Measurements from ENCODE around the gene RPL41.

Gene RPL41

DNA sequence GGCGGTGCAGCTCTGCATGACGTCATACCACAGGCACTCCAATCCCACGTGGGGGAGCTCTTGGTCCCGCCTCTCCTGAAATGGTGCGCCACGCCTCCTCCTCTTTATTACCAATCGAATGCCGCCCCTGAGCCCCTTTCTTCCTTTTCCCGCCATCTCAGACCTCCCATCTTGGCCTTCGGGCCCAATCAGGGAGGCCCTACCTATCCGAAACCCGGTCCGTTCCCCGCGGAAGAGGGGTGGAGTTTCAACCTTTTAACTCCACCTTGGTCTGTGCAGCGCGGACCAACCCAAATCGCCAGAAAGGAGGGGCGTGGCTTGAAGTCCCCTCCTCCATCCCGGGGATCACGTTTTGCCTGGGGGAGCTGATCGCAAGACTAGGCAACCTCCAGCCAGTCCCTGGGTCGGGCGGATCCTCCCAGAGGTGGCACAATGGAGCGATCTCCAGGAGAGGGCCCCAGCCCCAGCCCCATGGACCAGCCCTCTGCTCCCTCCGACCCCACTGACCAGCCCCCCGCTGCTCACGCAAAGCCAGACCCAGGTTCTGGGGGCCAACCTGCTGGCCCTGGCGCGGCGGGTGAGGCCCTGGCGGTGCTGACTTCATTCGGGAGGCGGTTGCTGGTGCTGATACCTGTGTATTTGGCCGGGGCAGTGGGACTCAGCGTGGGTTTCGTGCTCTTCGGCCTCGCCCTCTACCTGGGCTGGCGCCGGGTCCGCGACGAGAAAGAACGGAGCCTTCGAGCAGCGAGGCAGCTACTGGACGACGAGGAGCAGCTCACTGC, 11.6 kb downstream of the RPL41 start, which contains the start of gene ESYT1:
ESYT1 (plus strand) TSS at position 380 of the 782 bp plus-strand sequence; CDS start at position 433, 53 bp downstream.
- peak; percentile 100 for DNase-seq (ENCODE audit: low read depth, low spot score)

DNA sequence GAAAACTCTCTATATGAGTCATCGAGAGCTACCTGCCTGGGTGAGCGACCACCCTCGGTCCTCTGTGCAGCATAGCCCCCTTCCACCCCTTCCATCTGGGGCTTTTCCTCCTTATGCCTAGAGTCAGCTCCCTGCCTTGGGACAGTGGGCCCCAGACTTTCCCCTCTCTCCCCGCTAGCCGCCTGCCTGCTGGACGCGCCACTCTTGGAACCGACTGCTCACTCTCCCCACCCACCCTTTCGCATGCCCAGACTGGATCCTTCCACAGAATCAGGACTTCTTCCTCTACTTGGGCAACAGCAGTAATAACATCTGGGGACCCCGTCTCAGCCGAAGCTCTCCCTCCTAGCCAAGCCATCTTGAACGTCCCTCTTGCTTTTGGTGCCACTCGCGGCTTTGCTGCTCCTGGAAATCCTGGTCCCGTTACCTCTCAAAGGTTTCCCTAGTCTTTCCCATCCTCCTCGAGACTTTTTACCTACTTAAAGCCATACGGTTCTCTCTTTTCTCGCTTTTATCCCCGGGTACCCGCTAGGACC, 12.3 kb downstream of the RPL41 start:
- peak; percentile 57 for DNase-seq (ENCODE audit: low read depth, low spot score)

DNA sequence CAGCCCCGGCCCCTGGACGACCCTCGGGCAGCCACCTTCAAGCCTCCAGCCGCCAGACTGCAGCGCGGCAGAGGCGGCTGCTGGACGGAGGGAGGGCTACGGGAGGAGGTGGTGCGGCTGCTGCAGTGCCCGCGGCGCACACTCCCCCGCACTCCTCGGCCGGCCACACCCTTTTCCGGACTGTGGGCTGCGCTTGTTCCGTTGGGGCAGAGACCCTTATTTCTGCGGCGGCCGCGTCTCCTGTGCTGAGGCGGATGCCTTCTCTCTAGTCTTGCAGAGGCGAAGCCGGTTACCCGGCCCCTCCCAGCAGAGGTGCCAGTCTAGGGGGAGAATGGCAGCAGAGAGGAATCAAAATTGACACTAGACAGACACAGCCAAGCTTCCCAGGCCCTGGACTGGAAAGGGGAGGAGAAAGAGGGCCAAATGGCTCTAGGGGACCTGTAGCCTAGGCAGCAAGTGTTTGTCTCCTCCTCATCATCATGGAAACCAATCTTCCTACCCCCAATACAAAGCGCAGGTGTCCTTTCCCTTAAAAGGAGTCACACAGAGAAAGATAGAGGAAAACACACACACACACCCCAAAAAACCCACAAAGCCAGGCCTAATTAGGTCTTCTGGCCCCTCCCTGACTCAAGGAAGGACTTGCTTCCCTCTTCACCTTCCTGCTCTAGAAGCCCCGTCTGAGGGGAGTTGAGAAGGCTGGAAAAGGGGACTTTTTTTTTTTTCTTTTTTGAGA, 12.9 kb downstream of the RPL41 start:
- peak; percentile 75 for DNase-seq (ENCODE audit: low read depth, low spot score)

DNA sequence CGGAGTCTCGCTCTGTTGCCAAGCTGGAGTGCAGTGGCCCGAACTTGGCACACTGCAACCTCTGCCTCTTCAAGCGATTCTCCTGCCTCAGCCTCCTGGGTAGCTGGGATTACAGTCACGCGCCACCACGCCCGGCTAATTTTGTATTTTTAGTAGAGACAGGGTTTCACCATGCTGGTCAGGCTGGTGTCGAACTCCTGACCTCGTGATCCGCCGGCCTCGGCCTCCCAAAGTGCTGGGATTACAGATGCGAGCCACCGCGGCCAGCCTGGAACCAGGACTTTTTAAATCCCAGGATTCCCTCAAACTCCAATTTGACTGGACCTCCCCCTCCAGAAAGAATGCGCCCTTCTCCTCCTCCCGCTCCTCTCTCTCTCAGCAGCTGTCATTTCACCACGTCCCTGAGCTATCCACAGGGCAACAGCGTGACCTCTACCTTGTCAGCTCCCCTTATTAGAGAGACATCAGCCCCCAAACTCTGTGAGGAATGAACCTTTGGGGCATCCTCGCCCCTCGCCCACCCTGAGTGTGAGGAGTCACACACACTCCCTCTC, 13.6 kb downstream of the RPL41 start:
- DNase-seq (ENCODE audit: low read depth, low spot score), result no peak

DNA sequence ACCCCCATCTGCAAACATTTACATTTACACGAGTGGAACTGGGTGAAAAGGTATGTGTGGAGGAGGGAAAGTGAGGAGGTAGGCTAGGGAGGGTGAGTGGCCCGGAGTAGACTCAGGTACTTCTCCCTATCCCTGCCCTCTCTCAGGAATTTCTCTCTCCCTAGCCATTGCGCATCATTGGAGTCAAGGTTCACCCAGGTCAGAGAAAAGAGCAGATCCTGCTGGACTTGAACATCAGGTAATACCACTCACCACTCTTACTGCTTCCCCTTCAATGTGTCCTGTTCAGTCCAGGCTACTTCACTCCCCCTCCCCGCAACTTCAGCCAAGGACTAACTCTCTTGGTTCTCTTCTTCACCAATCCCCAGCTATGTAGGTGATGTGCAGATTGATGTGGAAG, 14.4 kb downstream of the RPL41 start:
- no peak for DNase-seq (ENCODE audit: low read depth, low spot score)

DNA sequence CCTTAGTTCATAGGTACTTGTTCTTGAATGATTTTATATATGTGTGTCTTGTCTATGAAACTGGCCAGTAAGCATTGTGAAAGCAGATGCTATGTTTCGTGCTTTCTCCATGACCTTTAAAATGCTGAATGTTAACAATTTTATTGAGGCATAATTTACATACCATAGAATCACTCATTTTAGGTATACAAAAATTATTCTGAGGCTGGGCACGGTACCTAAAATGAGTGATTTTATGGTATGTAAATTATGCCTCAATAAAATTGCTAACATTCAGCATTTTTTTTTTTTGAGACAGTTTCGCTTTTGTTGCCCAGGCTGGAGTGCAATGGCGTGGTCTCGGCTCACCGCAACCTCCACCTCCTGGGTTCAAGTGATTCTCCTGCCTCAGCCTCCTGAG, 18.5 kb downstream of the RPL41 start:
- DNase-seq (ENCODE audit: low read depth, low spot score), result no peak

DNA sequence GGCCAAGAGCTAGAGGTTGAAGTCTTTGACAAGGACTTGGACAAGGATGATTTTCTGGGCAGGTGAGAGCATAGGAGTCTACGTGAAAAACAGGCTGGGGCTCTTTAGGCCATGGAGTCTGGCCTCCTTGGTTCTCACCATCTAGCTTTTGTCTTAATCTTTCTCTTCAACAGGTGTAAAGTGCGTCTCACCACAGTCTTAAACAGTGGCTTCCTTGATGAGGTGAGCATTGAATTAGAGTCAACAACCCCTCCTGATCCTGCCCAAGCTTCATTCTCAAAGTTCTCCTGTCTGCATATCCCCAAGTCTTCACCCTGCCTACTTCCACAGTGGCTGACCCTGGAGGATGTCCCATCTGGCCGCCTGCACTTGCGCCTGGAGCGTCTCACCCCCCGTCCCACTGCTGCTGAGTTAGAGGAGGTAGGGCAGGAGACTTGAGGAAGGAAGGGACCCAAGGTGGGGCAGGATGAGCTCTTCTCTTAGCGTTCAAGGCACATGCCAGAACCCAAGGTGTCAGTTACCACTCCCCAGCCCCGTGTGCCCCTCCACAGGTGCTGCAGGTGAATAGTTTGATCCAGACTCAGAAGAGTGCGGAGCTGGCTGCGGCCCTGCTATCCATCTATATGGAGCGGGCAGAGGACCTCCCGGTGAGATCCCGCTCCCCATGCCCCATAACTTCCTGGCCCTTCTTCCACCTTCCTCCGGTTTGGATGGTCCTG, 21.6 kb downstream of the RPL41 start:
- no peak for DNase-seq (ENCODE audit: low read depth, low spot score)

DNA sequence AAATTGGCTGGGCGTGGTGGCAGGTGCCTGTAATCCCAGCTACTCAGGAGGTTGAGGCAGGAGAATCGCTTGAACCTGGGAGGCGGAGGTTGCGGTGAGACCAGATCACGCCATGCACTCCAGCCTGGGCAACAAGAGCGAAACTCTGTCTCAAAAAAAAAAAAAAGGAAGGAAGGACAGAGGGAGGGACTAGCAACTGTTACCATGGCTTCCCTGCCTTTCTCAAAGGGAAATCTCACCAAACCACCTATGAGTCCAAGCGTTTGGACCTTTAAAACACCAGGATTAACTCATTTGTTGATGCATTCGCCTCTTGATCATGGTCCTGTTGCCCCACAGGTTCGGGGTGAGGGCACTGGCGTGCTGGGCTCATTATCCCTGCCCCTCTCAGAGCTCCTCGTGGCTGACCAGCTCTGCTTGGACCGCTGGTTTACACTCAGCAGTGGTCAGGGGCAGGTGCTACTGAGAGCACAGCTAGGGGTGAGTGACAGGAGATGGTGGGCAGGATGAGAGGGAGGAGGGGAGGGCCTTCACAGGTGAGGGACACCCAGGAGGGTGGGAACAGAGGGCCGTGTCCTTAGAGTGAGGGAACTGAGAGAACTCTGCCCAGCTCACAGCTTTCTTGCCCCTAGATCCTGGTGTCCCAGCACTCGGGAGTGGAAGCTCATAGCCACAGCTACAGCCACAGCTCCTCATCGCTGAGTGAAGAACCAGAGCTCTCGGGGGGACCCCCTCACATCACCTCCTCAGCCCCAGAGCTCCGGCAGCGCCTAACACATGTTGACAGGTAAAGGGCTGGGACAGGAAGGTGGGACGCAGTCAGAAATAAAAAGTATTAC, 25.7 kb downstream of the RPL41 start:
- no peak for DNase-seq (ENCODE audit: low read depth, low spot score)

DNA sequence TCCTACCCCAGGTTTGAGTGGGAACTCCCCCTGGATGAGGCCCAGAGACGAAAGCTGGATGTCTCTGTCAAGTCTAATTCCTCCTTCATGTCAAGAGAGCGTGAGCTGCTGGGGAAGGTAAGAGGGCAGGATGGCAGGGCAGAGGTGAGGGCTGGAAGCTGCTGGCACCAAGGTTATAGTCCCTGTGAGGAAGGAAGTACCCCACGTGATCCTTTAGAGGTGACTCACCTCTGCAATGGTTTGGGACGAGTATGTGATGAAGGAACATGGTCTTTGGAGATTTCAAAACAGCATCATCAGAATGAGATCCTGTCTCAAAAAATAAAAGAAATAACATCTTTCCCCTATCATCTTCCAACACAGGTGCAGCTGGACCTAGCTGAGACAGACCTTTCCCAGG, 26.8 kb downstream of the RPL41 start:
- DNase-seq (ENCODE audit: low read depth, low spot score), result no peak

DNA sequence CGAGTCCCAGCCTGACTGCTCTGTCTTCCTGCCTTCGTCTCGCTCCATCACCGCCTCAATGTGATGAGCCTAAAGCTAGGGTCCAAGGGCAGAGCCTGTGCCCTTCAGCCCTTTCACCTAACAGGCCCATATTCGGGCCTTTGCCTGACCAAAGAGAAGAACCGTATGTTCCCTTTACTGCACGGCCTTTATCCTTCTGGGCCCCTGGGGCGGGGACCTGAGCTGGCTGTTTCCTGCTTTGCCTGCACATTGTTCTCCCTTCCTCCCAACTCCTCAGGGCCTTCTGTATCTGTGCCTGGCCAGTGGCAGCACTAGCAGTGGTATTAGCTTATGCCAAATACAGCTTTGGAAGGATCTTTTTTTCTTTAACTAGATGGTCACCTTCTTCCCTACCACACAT, 27.4 kb downstream of the RPL41 start:
- DNase-seq (ENCODE audit: low read depth, low spot score), result no peak

DNA sequence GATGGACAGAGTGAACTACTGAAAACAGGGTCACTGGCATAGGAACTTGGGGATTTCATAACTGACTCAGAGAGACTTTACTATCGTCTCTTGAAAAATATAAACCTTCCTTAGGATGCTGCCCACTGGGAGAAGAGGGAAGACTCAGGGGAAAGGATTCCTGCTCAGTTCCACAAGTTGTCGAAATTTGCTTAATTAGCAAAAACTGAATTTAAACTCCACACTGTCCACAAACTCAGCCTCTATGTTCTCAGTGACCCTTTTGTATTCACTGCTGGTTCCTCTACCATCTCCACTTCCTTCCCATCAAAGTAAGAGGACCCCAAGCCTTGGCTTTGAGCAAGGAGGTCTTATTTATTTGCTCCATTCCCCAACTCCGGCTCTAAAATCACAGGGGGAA, 28.8 kb downstream of the RPL41 start:
- DNase-seq (ENCODE audit: low read depth, low spot score), result no peak

DNA sequence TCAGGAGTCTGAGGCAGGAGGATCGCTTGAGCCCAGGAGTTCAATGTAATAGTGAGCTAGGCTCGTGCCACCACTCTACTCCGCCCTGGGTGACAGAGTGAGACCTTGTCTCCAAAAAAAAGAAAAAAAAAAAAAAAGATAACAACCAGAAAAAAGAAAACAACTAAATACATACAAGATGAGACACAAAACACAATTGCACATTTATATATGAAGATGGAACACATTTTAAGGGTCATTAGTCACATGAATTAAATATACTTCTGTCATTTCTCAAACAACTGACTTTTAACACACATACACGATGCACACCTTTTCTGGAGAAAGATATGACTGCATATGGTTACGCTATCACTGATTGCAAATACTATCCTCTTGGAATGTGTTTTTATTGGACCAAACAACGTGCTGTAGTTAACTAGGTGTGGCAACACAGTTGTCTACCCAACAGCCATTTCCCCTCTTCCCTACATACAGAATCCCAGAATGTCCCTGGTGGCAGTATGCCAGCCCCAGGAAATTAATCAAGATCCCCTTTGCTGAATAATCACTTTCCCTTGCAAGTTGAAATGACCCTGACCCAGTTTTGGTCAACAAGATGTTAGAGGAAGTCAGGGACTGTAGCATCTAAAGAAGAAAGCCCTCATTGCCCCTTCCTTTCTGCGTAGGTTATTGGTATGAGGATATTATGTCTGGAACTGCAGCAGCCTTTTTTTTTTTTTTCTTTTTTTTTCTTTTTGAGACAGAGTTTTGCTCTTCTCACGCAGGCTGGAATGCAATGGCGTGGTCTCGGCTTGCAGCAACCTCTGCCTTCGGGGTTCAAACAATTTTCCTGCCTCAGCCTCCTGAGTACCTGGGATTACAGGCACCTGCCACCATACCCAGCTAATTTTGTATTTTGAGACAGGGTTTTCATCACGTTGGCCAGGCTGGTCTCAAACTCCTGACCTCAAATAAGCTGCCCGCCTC, 30.3 kb downstream of the RPL41 start:
- no peak for DNase-seq (ENCODE audit: low read depth, low spot score)

DNA sequence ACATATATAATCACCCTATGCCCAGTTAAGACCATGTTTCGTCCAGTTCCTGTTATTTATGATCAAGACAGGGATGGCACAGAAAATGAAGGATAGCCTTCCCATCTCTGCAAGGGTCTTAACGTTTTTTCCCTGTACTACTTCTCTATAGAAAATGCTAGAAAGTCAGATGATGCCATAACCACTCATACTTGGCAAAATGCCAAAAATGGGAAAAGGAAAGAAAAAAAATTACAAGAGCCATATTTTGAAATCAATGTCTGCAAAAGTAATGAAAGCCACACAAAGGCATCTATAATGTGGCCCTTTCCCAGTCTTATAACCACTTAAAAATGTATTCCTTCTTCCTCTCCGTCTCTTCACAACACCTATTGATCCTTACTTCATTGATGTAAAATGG, 34.1 kb downstream of the RPL41 start:
- DNase-seq (ENCODE audit: low read depth, low spot score), result peak; percentile 45

DNA sequence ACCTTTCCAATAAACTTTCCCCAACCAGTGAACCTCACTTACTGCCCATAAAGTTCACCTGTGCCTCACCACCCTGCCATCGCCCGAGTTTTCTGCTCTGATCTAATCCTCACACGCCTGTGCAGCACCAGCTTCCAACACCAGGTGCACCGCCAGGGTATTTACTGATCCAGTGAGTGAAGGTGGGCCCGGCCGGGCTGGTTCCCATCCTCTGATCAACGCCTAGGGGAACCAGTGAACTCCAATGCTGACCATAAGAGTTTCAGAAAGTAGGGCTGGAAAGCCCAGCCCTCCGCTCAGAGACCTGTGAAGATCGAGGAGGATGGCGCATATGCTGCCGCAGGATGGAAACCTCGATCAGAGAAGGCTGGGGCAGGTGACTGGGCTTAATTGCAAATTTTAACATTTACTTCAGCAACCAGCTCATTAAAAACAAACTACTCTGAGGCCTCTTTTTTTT, 35.3 kb downstream of the RPL41 start:
- peak; percentile 62 for DNase-seq (ENCODE audit: low read depth, low spot score)

DNA sequence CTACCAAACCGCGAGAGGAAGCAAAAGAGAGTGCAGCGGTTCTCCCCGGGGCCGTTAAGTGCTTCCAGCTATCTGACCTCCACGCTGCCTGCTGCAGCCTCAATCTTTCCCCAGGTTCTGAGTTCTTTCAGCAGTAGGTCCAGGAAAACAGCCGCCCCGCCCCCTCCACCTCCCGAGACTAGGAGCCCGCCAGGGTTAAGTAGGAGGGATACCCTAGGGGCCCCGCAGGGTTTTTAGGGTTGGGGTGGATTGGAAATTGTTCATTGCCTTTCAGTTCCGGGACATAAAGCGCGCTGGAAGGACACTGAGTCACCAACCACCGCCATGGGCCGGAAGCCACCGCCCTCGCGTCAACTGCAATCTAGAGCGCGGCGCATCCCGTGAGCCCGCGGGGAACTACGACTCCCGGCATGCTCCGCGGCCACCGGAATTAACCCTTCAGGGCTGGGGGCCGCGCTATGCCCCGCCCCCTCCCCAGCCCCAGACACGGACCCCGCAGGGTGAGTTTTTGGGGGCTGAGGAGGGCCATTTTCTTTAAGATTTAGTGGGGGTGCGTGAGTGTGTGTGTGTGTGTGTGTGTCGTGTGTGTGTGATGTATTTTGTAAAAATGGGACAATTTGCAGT, 35.8 kb downstream of the RPL41 start, which contains the start of gene MYL6B:
MYL6B (plus strand) TSS at position 456 of the 624 bp plus-strand sequence. CDS start 1,332 bp downstream, outside the sequence.
- DNase-seq (ENCODE audit: low read depth, low spot score), result peak; percentile 97

DNA sequence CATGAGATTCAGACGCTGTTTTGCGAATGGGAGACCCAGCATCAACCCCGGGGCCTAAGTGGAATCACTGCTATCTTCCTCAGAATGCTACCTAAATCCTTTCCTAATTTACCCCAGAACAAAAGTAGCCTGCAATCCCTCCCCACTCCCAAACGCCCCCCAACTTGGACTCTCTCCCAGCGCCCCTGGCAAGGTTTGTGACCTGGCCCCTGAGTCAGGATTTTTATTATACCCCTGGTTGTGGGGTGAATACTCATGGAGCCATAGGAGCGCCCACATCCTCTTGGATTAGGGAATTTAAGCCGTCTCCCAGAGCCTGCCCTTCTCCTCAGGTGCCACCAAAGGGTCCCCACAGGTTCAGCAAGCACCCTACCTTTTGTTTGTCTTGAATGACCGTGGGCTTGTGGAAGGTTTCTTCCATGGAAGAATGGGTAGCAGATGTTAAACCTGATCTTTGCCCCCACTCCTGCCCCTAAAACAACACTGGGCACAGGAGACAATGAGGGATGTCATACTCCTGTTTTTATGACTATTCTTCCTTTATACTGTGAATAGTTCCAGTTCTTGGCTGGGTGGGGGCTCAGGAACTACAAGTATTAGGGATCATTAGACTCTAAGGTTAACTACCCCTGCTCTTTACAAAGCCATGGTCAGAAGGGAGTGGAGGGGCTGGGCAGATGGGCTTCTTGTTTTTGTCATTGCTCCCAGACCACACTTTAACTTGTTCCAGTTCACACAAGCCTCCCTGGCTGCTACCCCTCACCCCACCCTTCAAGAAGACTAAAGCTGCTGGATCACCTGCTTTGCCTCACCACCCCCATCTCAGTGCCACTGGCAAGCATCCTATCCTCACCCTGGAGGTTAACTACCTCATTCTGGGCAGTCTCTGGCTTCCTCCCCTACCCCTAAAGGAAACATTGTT, 36.6 kb downstream of the RPL41 start:
- DNase-seq (ENCODE audit: low read depth, low spot score), result no peak

DNA sequence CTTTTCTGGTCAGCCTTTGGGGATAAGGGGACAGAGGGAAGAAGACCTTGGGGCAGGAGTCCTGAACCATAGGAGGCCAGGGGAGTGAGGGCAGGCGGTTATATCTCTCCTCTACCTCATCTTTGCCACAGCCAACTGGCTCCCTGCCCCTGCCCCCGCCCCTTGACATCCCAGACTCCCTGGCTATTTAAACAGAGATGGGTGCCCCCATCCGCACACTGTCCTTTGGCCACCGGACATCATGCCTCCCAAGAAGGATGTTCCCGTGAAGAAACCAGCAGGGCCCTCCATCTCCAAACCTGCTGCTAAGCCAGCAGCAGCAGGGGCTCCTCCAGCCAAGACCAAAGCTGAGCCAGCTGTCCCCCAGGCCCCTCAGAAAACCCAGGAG, 37.2 kb downstream of the RPL41 start:
- no peak for DNase-seq (ENCODE audit: low read depth, low spot score)

DNA sequence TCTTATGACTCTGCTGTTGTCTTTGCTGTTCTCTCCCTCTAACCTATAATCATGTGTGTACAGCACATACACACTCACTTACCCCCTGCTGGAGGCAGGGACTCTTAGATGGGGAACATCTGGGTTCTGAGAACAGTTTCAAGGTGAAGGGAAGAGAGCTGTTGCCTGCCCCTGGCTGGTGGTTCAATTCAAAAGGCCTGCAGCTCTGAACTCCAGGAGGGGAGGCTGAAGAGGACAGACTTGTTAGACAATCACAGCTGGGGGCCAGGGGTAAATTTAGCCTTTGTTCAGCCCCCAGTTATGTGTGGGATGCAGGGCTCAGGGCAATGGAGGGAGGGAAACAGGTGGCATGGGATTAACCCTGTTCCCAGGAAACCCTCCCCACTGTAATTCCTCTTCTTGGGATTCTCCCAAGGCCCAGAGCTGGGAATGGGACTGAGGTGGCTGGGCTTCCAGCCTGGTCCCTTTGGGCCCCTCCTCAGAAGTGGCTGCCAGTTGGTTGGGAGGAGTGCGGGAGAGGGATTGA, 37.9 kb downstream of the RPL41 start:
- no peak for DNase-seq (ENCODE audit: low read depth, low spot score)
